ENCODE data around the gene FIGNL2. TPM values are rescaled to one million over a fixed set of nuclear protein-coding genes. Genes with fewer than 3 reads are reported as not detected.

The FIGNL2 gene
- total and polyA plus RNA-seq, 11 donors, result 0.13 to 0.93 (median 0.35) TPM

GRCh38 chr12:51838036-51838435, 10.5 kb downstream of the FIGNL2 start:
- DNase-seq, result no peak
- no peak overlapping the region for H3K27ac ChIP-seq
- no peak for ATAC-seq
- TF ChIP-seq POLR2A (IDR thresholded peaks at IDR 0.05) (no peak), CTCF (IDR thresholded peaks at IDR 0.05) (no peak)
- intact Hi-C loops (cut with DNase I), result no loop called here
- H3K36me3 ChIP-seq, result no peaks in the 10 kb centered on the region
- H3K27me3 ChIP-seq, result peaks cover 0 to 11% (median 0%) of the 10 kb centered on the region in 9 donors
- H3K4me3 ChIP-seq, result no peak overlapping the region
- H3K9me3 ChIP-seq, result no peaks in the 10 kb centered on the region
- H3K4me1 ChIP-seq, result peaks cover 0 to 31% (median 14%) of the 10 kb centered on the region in 12 donors
- 85 to 98% (median 93%) methylated on average over 4 of the region's 4 CpGs for WGBS, 4 donors

DNA sequence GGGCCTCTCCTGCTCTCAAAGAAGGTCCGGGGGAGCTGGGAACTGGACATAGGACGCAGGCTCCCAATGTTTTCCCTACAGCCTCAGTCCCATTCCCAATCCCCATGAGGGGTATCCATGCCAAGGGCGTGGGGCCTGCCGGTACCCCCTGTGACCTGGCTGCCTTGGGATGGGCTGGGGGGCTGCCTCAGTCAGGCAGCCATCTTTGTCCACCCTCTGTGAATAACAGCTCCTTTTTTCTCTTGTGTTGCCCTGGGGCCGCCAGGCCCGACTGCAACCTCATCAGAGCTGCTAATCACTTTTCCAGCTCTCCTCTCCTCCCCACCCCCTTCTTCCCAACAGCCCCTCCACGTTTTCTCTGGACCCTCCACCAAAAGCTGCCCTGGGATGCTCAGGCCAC, 11.2 kb downstream of the FIGNL2 start:
- DNase-seq, result no peak
- H3K36me3 ChIP-seq, result no peaks in the 10 kb centered on the region
- H3K9me3 ChIP-seq, result no peaks in the 10 kb centered on the region
- TF ChIP-seq POLR2A (IDR thresholded peaks at IDR 0.05) (no peak), CTCF (IDR thresholded peaks at IDR 0.05) (no peak)
- peaks cover 0 to 12% (median 0%) of the 10 kb centered on the region in 9 donors for H3K27me3 ChIP-seq
- intact Hi-C loops (cut with DNase I), result no loop called here
- H3K4me3 ChIP-seq, result no peak overlapping the region
- H3K4me1 ChIP-seq, result peaks cover 0 to 39% (median 17%) of the 10 kb centered on the region in 12 donors
- ATAC-seq, result no peak
- H3K27ac ChIP-seq, result no peak overlapping the region
- 65 to 85% (median 77%) methylated on average over 7 of the region's 7 CpGs for WGBS, 4 donors

DNA sequence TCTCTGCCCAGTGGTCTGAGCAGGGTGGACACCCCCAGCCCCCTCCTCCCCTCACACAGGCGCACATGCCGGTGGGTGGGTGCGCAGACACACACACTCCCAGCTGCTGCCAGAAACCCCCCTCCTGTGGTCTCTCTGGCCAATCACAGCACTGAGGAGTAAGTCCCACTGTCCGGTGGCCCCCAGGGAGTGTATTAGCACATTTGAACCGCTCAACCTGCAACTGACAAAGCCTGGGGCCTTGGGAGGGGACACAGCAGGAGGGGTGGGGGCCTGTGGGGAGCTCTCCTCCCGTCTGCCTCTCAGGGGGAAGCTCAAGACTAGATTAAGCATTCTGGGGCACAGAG, 11.7 kb downstream of the FIGNL2 start:
- no peak for TF ChIP-seq POLR2A (IDR thresholded peaks at IDR 0.05)
- no peak for TF ChIP-seq CTCF (IDR thresholded peaks at IDR 0.05)
- intact Hi-C loops (cut with DNase I), result no loop called here
- no peak overlapping the region for H3K27ac ChIP-seq
- no peak overlapping the region for H3K4me3 ChIP-seq
- H3K9me3 ChIP-seq, result no peaks in the 10 kb centered on the region
- WGBS, 4 donors, result 87 to 96% (median 88%) methylated on average over 5 to 6 of the region's 6 CpGs
- ATAC-seq, result no peak
- H3K36me3 ChIP-seq, result no peaks in the 10 kb centered on the region
- DNase-seq, result no peak
- H3K4me1 ChIP-seq, result peaks cover 0 to 40% (median 17%) of the 10 kb centered on the region in 12 donors
- H3K27me3 ChIP-seq, result peaks cover 0 to 17% (median 0%) of the 10 kb centered on the region in 9 donors

- Histone ChIP-seq H3K27ac (no peak overlapping the region), H3K27me3 (peaks cover 0 to 17% (median 0%) of the 10 kb centered on the region in 9 donors), H3K9me3 (no peaks in the 10 kb centered on the region), H3K4me1 (peaks cover 0 to 40% (median 17%) of the 10 kb centered on the region in 12 donors), H3K36me3 (no peaks in the 10 kb centered on the region), H3K4me3 (no peak overlapping the region)
- intact Hi-C loops (cut with DNase I), result no loop called here
- 76 to 80% (median 78%) methylated on average over 12 to 13 of the region's 13 CpGs for WGBS, 4 donors
- TF ChIP-seq POLR2A (IDR thresholded peaks at IDR 0.05), result no peak
- no peak for TF ChIP-seq CTCF (IDR thresholded peaks at IDR 0.05)
- ATAC-seq (no peak), DNase-seq (no peak)
Observed at GRCh38 chr12:51836041-51836826, 12.3 kb downstream of the FIGNL2 start.
